ENCODE measurements around the gene H2AZ2. TPM values are rescaled to one million over a fixed set of nuclear protein-coding genes. Genes with fewer than 3 reads are reported as not detected.
A peak's percentile ranks its signal among the peaks of the same experiment; 100 is the strongest.

H2AZ2 gene
- total RNA-seq, 4 donors from 2014 or later: 65.2 to 124 (median 99.8) TPM

DNA sequence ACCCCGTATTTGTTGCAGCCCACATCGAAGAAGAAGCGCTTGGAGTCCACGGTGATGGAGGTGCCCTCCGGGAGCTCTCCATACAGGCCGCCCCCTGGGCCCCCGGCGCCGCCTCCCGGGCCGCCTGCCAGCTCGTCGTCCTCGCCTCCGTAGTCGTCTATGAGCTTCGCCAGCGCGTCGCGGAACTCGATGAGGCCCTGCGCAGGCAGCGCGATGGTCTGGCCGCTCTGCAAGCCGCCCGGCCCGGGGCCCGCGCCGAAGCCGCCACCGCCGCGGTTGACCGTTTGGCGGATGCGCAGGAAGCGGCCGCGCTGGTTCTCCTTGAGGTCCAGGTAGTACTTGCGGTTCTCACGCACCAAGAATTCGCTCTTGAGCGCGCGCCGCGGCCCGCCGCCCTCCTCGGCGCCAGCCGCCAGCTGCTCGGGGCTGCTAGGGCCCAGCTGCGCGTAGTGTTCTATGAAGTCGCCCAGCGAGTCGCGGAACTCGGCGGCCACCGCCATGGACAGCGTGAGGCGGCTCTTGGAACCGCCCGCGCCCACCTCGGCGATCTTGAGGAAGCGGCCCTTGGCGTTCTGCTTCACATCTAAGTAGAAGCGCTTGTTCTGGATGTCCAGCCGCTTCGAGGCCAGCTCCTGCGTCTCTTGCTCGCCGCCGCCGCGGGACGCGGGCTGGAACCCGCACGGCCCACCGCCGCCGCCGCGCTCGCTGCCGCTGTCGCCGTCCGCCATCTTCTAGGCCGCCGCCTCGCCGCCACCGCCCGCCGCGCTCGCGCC, 36.9 kb upstream of the H2AZ2 start:
- Histone ChIP-seq H3K4me3 (peak overlapping the region; percentile 74 to 96 (median 80)), H3K36me3 (peaks cover 0 to 5% (median 0%) of the 10 kb centered on the region in 3 donors), H3K27ac (peak overlapping the region; percentile 98 to 100 (median 99)), H3K4me1 (peaks cover 24 to 63% (median 47%) of the 10 kb centered on the region in 3 donors), H3K27me3 (no peaks in the 10 kb centered on the region), H3K9me3 (no peaks in the 10 kb centered on the region)
- intact Hi-C loops (cut with DNase I): no loop called here
- WGBS, 2 donors: 0% methylated on average over 11 of the region's 107 CpGs; no CpG with 5 or more reads in 1 of the 2 donors
- TF ChIP-seq, protein P1, sequence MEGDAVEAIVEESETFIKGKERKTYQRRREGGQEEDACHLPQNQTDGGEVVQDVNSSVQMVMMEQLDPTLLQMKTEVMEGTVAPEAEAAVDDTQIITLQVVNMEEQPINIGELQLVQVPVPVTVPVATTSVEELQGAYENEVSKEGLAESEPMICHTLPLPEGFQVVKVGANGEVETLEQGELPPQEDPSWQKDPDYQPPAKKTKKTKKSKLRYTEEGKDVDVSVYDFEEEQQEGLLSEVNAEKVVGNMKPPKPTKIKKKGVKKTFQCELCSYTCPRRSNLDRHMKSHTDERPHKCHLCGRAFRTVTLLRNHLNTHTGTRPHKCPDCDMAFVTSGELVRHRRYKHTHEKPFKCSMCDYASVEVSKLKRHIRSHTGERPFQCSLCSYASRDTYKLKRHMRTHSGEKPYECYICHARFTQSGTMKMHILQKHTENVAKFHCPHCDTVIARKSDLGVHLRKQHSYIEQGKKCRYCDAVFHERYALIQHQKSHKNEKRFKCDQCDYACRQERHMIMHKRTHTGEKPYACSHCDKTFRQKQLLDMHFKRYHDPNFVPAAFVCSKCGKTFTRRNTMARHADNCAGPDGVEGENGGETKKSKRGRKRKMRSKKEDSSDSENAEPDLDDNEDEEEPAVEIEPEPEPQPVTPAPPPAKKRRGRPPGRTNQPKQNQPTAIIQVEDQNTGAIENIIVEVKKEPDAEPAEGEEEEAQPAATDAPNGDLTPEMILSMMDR (IDR thresholded peaks at IDR 0.05): no peak
- TF ChIP-seq POLR2A (IDR thresholded peaks at IDR 0.05): peak in 1 of 4 donors; percentile 15
- no peak for DNase-seq

DNA sequence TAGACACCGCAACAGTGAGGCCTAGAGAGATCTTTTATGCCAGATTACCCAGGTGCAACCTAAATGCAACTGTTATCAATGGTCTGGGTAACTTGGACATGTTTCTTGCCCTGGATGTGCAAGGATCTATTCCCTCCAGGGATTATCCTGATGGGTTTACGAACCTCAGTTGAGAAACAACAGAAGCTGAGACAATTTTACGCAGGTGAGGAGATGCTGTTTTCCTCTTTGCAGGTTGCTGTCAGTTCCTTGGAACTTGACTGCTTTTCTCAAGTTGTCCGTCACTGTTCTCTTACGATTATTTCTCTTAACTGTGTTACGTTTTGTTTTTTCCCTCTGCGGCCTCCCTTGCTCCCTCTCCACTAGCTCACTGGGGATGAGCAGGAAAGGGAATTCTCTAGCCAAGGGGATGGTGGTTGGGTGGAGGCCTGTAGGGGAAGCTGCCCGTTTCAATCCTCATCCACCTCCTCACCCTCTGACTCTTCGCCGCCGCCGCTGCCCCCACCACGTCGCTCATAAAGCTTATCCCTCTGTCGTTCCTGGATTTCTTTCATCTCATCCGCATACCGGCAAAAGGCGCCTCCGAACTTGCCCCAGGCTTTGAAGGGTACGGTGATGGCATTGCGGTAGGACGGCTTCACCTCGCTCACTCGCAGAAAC, 36.2 kb upstream of the H2AZ2 start:
- intact Hi-C loops (cut with DNase I): no loop called here
- Histone ChIP-seq H3K27ac (peak overlapping the region; percentile 98 to 100 (median 99)), H3K4me3 (peak overlapping the region; percentile 74 to 96 (median 80)), H3K36me3 (peaks cover 0 to 8% (median 0%) of the 10 kb centered on the region in 3 donors), H3K27me3 (no peaks in the 10 kb centered on the region), H3K9me3 (no peaks in the 10 kb centered on the region), H3K4me1 (peaks cover 24 to 70% (median 54%) of the 10 kb centered on the region in 3 donors)
- no peak for TF ChIP-seq POLR2A (IDR thresholded peaks at IDR 0.05)
- TF ChIP-seq, protein P1 (IDR thresholded peaks at IDR 0.05): no peak
- no peak for DNase-seq
- 17 to 25% methylated on average over 17 to 23 of the region's 24 CpGs for WGBS, 2 donors

DNA sequence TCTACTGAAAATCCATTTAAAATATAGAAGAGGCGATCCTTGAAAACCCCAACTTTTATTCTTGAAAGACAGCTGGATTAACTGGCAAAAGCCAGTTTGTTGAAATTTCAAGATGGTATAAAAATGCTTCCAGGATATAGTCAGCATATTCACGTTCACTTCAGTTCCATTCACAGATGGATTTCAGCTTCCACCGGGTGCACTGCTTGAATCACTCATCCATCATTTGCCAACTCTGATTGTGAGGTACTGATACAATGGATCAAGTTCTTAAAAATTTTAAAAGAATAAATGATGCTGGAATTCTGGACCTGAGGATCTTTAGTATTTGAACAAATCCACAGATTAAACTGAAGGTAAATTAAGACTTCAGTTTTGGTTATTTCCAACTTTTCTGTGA, 35.0 kb upstream of the H2AZ2 start:
- intact Hi-C loops (cut with DNase I): no loop called here
- Histone ChIP-seq H3K9me3 (no peaks in the 10 kb centered on the region), H3K27me3 (no peaks in the 10 kb centered on the region), H3K4me3 (peak overlapping the region in 1 of 4 donors; percentile 96), H3K36me3 (peaks cover 0 to 10% (median 0%) of the 10 kb centered on the region in 3 donors), H3K4me1 (peaks cover 24 to 76% (median 56%) of the 10 kb centered on the region in 3 donors), H3K27ac (no peak overlapping the region)
- no peak for TF ChIP-seq POLR2A (IDR thresholded peaks at IDR 0.05)
- TF ChIP-seq, protein P1 (IDR thresholded peaks at IDR 0.05): no peak
- WGBS, 2 donors: 36 to 43% methylated on average over 3 of the region's 3 CpGs
- no peak for DNase-seq

DNA sequence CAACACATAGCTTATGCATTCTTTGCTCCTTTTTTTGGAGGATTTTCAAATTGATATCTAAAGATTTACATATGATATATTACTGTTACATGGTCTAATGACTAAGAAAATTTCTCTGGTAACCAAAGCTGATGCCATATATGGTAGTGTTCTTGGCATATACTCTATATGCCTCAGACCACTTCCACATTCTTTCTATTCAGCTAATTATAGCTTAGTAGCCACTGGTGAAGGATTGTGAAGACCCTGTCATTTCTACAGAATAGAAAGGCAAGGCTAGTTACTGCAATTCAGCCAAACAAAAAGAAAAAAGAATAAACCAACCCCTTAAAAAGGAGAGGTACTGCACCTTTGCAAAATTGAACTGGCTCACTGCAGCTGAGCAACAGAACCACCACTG, 33.7 kb upstream of the H2AZ2 start:
- DNase-seq: no peak
- TF ChIP-seq, protein P1 (IDR thresholded peaks at IDR 0.05): no peak
- TF ChIP-seq POLR2A (IDR thresholded peaks at IDR 0.05): no peak
- H3K4me3 ChIP-seq: peak overlapping the region in 3 of 4 donors; percentile 15 to 96 (median 20)
- peaks cover 24 to 79% (median 55%) of the 10 kb centered on the region in 3 donors for H3K4me1 ChIP-seq
- H3K27me3 ChIP-seq: no peaks in the 10 kb centered on the region
- peaks cover 0 to 10% (median 0%) of the 10 kb centered on the region in 3 donors for H3K36me3 ChIP-seq
- H3K27ac ChIP-seq: peak overlapping the region in 1 of 4 donors; percentile 11
- intact Hi-C loops (cut with DNase I): no loop called here
- H3K9me3 ChIP-seq: no peaks in the 10 kb centered on the region
